ENCODE data around the gene NCEH1. TPM values are rescaled to one million over a fixed set of nuclear protein-coding genes. Genes with fewer than 3 reads are reported as not detected.

NCEH1 gene
- total and polyA plus RNA-seq, 2 of the 13 experiments (the other 11 are each of a cell fraction or from before 2014, with no cell fraction given) = 12.9 to 21.4 TPM

DNA sequence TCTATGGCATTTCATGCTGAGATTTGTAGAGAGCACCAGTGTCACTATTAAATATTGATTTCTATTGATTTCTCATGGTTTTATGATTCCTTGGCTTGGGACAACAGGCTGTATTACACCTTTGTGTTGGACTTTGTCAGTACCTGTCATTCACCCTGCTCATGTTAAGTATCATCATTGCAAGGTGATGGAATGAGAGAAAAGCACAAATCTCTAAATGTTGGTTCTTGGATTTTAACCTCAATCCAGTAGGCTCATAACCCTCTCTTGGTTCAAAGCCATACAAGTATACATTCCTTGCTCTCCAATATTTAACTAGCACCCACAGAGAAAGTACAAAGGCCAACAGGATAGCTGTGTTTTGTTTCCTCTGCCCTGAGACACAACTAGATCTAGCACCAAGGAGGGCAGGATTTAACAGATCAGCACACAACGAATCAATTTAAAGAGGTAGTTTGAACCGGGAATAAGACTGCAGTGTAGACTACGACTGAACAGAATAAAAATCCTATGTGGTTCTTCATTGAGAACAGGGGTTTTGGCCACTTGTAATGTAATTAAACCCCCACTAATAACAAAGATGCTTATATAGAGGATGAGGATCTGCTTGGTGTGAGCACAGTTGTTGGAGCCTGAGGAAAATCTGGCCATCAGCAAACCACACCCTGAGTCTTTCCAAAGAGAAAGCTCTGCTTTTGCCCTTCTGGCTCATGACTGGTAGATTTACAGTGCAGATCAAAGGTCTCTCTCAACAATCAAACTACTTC lies 109.6 kb downstream of the NCEH1 start (continued):
- TF ChIP-seq, protein P1, sequence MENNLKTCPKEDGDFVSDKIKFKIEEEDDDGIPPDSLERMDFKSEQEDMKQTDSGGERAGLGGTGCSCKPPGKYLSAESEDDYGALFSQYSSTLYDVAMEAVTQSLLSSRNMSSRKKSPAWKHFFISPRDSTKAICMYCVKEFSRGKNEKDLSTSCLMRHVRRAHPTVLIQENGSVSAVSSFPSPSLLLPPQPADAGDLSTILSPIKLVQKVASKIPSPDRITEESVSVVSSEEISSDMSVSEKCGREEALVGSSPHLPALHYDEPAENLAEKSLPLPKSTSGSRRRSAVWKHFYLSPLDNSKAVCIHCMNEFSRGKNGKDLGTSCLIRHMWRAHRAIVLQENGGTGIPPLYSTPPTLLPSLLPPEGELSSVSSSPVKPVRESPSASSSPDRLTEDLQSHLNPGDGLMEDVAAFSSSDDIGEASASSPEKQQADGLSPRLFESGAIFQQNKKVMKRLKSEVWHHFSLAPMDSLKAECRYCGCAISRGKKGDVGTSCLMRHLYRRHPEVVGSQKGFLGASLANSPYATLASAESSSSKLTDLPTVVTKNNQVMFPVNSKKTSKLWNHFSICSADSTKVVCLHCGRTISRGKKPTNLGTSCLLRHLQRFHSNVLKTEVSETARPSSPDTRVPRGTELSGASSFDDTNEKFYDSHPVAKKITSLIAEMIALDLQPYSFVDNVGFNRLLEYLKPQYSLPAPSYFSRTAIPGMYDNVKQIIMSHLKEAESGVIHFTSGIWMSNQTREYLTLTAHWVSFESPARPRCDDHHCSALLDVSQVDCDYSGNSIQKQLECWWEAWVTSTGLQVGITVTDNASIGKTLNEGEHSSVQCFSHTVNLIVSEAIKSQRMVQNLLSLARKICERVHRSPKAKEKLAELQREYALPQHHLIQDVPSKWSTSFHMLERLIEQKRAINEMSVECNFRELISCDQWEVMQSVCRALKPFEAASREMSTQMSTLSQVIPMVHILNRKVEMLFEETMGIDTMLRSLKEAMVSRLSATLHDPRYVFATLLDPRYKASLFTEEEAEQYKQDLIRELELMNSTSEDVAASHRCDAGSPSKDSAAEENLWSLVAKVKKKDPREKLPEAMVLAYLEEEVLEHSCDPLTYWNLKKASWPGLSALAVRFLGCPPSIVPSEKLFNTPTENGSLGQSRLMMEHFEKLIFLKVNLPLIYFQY (CRISPR knock-in tag; IDR thresholded peaks at IDR 0.05; ENCODE audit: borderline replicate concordance) = no peak
- TF ChIP-seq, protein P2, sequence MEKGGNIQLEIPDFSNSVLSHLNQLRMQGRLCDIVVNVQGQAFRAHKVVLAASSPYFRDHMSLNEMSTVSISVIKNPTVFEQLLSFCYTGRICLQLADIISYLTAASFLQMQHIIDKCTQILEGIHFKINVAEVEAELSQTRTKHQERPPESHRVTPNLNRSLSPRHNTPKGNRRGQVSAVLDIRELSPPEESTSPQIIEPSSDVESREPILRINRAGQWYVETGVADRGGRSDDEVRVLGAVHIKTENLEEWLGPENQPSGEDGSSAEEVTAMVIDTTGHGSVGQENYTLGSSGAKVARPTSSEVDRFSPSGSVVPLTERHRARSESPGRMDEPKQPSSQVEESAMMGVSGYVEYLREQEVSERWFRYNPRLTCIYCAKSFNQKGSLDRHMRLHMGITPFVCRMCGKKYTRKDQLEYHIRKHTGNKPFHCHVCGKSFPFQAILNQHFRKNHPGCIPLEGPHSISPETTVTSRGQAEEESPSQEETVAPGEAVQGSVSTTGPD (CRISPR knock-in tag; IDR thresholded peaks at IDR 0.05) = no peak
- TF ChIP-seq, protein P3, sequence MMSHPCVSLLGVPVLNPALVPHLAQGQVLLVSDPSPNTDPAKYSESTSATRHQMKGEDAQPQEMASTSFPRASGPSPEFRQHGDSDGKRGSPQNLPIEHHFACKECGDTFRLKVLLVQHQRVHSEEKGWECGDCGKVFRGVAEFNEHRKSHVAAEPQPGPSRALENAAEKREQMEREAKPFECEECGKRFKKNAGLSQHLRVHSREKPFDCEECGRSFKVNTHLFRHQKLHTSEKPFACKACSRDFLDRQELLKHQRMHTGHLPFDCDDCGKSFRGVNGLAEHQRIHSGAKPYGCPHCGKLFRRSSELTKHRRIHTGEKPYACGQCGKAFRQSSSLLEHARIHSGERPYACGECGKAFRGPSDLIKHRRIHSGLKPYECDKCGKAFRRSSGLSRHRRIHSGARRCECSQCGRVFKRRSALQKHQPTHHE (CRISPR knock-in tag; IDR thresholded peaks at IDR 0.05; ENCODE audit: borderline replicate concordance) = no peak
- TF ChIP-seq POGZ (CRISPR knock-in tag; IDR thresholded peaks at IDR 0.05) (peak; percentile 72), RNF2 (conservative IDR thresholded peaks at IDR 0.05; ENCODE audit: low read depth) (no peak), SP5 (CRISPR knock-in tag; IDR thresholded peaks at IDR 0.05; ENCODE audit: borderline replicate concordance, low read depth) (no peak), IKZF1 (IDR thresholded peaks at IDR 0.05) (no peak)
- TF ChIP-seq, protein P4, sequence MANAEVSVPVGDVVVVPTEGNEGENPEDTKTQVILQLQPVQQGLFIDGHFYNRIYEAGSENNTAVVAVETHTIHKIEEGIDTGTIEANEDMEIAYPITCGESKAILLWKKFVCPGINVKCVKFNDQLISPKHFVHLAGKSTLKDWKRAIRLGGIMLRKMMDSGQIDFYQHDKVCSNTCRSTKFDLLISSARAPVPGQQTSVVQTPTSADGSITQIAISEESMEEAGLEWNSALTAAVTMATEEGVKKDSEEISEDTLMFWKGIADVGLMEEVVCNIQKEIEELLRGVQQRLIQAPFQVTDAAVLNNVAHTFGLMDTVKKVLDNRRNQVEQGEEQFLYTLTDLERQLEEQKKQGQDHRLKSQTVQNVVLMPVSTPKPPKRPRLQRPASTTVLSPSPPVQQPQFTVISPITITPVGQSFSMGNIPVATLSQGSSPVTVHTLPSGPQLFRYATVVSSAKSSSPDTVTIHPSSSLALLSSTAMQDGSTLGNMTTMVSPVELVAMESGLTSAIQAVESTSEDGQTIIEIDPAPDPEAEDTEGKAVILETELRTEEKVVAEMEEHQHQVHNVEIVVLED (CRISPR knock-in tag; IDR thresholded peaks at IDR 0.05; ENCODE audit: borderline replicate concordance) = no peak
- TF ChIP-seq, protein P5, sequence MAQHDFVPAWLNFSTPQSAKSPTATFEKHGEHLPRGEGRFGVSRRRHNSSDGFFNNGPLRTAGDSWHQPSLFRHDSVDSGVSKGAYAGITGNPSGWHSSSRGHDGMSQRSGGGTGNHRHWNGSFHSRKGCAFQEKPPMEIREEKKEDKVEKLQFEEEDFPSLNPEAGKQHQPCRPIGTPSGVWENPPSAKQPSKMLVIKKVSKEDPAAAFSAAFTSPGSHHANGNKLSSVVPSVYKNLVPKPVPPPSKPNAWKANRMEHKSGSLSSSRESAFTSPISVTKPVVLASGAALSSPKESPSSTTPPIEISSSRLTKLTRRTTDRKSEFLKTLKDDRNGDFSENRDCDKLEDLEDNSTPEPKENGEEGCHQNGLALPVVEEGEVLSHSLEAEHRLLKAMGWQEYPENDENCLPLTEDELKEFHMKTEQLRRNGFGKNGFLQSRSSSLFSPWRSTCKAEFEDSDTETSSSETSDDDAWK (CRISPR knock-in tag; IDR thresholded peaks at IDR 0.05) = no peak
